D721Med (cell line): ENCODE results near the gene JAG1.

Source experiments
- DNase-seq: peaks from one replicate; pipeline ENCODE4 v3.0.0; 2011; ENCODE audit warnings: low spot score; ENCODE audit not compliant: insufficient read length
- FAIRE-seq: peaks from 2 replicates; lab custom pipeline; 2011; peaks lifted over from hg19 to GRCh38; lab: Jason Lieb, UNC
- CTCF ChIP-seq: IDR thresholded peaks from 2 replicates; pipeline ENCODE4 v1.5.1; 2012; ENCODE audit warnings: mild to moderate bottlenecking, control low read depth; ENCODE audit not compliant: insufficient read depth; ENCODE audit errors: missing control alignments

JAG1 gene

GRCh38 chr20:10673176-10673841 is 490 bp downstream of the JAG1 start:
- FAIRE-seq: no peak
- no peak for TF ChIP-seq CTCF
- DNase-seq: no peak

GRCh38 chr20:10672624-10673127 is 1.1 kb downstream of the JAG1 start:
- no peak for DNase-seq
- TF ChIP-seq CTCF: no peak
- no peak for FAIRE-seq

- no peak for FAIRE-seq
- no peak for DNase-seq
Measured at GRCh38 chr20:10671919-10672623, 1.7 kb downstream of the JAG1 start.

GRCh38 chr20:10671221-10671918 is 2.4 kb downstream of the JAG1 start:
- no peak for FAIRE-seq
- no peak for TF ChIP-seq CTCF
- DNase-seq: no peak

More at GRCh38 chr20:10671919-10672623, 1.7 kb downstream of the JAG1 start:
- TF ChIP-seq CTCF: no peak

- DNase-seq (no peak), FAIRE-seq (no peak)
- no peak for TF ChIP-seq CTCF
Measured at GRCh38 chr20:10670501-10671220, 3.1 kb downstream of the JAG1 start.

- no peak for DNase-seq
- no peak for TF ChIP-seq CTCF
Measured at GRCh38 chr20:10669843-10670446, 3.9 kb downstream of the JAG1 start.

More at GRCh38 chr20:10669843-10670446, 3.9 kb downstream of the JAG1 start:
- no peak for FAIRE-seq
